ENCODE results near the gene USH1C. TPM values are rescaled to one million over a fixed set of nuclear protein-coding genes. Genes with fewer than 3 reads are reported as not detected.

The USH1C gene
- total RNA-seq, 1 experiment from 2014 or later, result 0.47 TPM

GRCh38 chr11:17546240-17546639, 2.0 kb upstream of the USH1C start:
- Histone ChIP-seq H3K9me3 (replicated peaks) (no peaks in the 10 kb centered on the region), H3K36me3 (no peaks in the 10 kb centered on the region), H3K4me3 (no peak overlapping the region), H3K4me1 (peaks cover 10% of the 10 kb centered on the region), H3K27me3 (no peaks in the 10 kb centered on the region), H3K27ac (no peak overlapping the region)
- DNase-seq, result no peak

- no peak overlapping the region for H3K4me3 ChIP-seq
- H3K9me3 ChIP-seq (replicated peaks), result no peaks in the 10 kb centered on the region
- no peaks in the 10 kb centered on the region for H3K27me3 ChIP-seq
- no peak for DNase-seq
- H3K4me1 ChIP-seq, result peaks cover 12% of the 10 kb centered on the region
- H3K36me3 ChIP-seq, result no peaks in the 10 kb centered on the region
- H3K27ac ChIP-seq, result no peak overlapping the region
These were observed 539 bp downstream of the USH1C start for GRCh38 chr11:17543574-17544180.

- H3K9me3 ChIP-seq (replicated peaks), result no peaks in the 10 kb centered on the region
- DNase-seq, result no peak
- H3K27me3 ChIP-seq, result no peaks in the 10 kb centered on the region
These were observed 1.2 kb downstream of the USH1C start for GRCh38 chr11:17543041-17543440.

GRCh38 chr11:17542249-17542648, 2.0 kb downstream of the USH1C start:
- peaks cover 12% of the 10 kb centered on the region for H3K4me1 ChIP-seq
- no peaks in the 10 kb centered on the region for H3K27me3 ChIP-seq
- no peaks in the 10 kb centered on the region for H3K9me3 ChIP-seq (replicated peaks)
- H3K27ac ChIP-seq, result no peak overlapping the region
- no peaks in the 10 kb centered on the region for H3K36me3 ChIP-seq
- no peak for DNase-seq
- H3K4me3 ChIP-seq, result no peak overlapping the region

More at GRCh38 chr11:17543041-17543440, 1.2 kb downstream of the USH1C start:
- H3K4me1 ChIP-seq, result peaks cover 16% of the 10 kb centered on the region
- no peaks in the 10 kb centered on the region for H3K36me3 ChIP-seq
- H3K4me3 ChIP-seq, result no peak overlapping the region
- no peak overlapping the region for H3K27ac ChIP-seq

GRCh38 chr11:17541330-17541885, 2.8 kb downstream of the USH1C start:
- Histone ChIP-seq H3K4me1 (peaks cover 9% of the 10 kb centered on the region; the same call in 1 of the 2 replicates), H3K36me3 (no peaks in the 10 kb centered on the region), H3K9me3 (replicated peaks) (no peaks in the 10 kb centered on the region), H3K27ac (no peak overlapping the region), H3K4me3 (no peak overlapping the region), H3K27me3 (no peaks in the 10 kb centered on the region)
- DNase-seq, result no peak

- no peaks in the 10 kb centered on the region for H3K9me3 ChIP-seq (replicated peaks)
- H3K27ac ChIP-seq, result no peak overlapping the region
- H3K27me3 ChIP-seq, result no peaks in the 10 kb centered on the region
- no peak for DNase-seq
- H3K4me3 ChIP-seq, result no peak overlapping the region
- H3K36me3 ChIP-seq, result no peaks in the 10 kb centered on the region
- H3K4me1 ChIP-seq, result peaks cover 9% of the 10 kb centered on the region; the same call in 1 of the 2 replicates
These were observed 3.4 kb downstream of the USH1C start for GRCh38 chr11:17540807-17541206.

GRCh38 chr11:17538731-17539130, 5.5 kb downstream of the USH1C start:
- H3K4me1 ChIP-seq, result peaks cover 9% of the 10 kb centered on the region; the same call in 1 of the 2 replicates
- DNase-seq, result peak; percentile 46 to 69
- H3K9me3 ChIP-seq (replicated peaks), result no peaks in the 10 kb centered on the region
- H3K27me3 ChIP-seq, result no peaks in the 10 kb centered on the region
- H3K4me3 ChIP-seq, result no peak overlapping the region
- H3K27ac ChIP-seq, result no peak overlapping the region
- H3K36me3 ChIP-seq, result no peaks in the 10 kb centered on the region

GRCh38 chr11:17538054-17538453, 6.2 kb downstream of the USH1C start:
- Histone ChIP-seq H3K4me1 (peaks cover 9% of the 10 kb centered on the region; the same call in 1 of the 2 replicates), H3K36me3 (no peaks in the 10 kb centered on the region), H3K27ac (no peak overlapping the region), H3K4me3 (no peak overlapping the region), H3K27me3 (no peaks in the 10 kb centered on the region), H3K9me3 (replicated peaks) (no peaks in the 10 kb centered on the region)
- DNase-seq, result no peak

- Histone ChIP-seq H3K4me3 (no peak overlapping the region), H3K36me3 (no peaks in the 10 kb centered on the region), H3K27ac (no peak overlapping the region), H3K27me3 (no peaks in the 10 kb centered on the region), H3K9me3 (replicated peaks) (no peaks in the 10 kb centered on the region), H3K4me1 (peaks cover 9% of the 10 kb centered on the region; the same call in 1 of the 2 replicates)
- no peak for DNase-seq
These were observed 7.0 kb downstream of the USH1C start for GRCh38 chr11:17537261-17537660.

GRCh38 chr11:17535488-17535887, 8.7 kb downstream of the USH1C start:
- no peak for DNase-seq
- Histone ChIP-seq H3K36me3 (no peaks in the 10 kb centered on the region), H3K4me1 (peaks cover 25% of the 10 kb centered on the region), H3K9me3 (replicated peaks) (no peaks in the 10 kb centered on the region), H3K4me3 (no peak overlapping the region), H3K27me3 (no peaks in the 10 kb centered on the region), H3K27ac (no peak overlapping the region)

- no peak overlapping the region for H3K27ac ChIP-seq
- no peaks in the 10 kb centered on the region for H3K9me3 ChIP-seq (replicated peaks)
- H3K4me3 ChIP-seq, result no peak overlapping the region
- DNase-seq, result no peak
- no peaks in the 10 kb centered on the region for H3K36me3 ChIP-seq
- no peaks in the 10 kb centered on the region for H3K27me3 ChIP-seq
- peaks cover 35% of the 10 kb centered on the region for H3K4me1 ChIP-seq
These were observed 10.3 kb downstream of the USH1C start for GRCh38 chr11:17533778-17534415.

- DNase-seq, result no peak
- Histone ChIP-seq H3K9me3 (replicated peaks) (no peaks in the 10 kb centered on the region), H3K4me1 (peaks cover 35% of the 10 kb centered on the region), H3K4me3 (no peak overlapping the region), H3K27me3 (no peaks in the 10 kb centered on the region), H3K27ac (no peak overlapping the region), H3K36me3 (no peaks in the 10 kb centered on the region)
These were observed 10.9 kb downstream of the USH1C start for GRCh38 chr11:17533341-17533740.

- peaks cover 38% of the 10 kb centered on the region for H3K4me1 ChIP-seq
- H3K4me3 ChIP-seq, result no peak overlapping the region
- no peaks in the 10 kb centered on the region for H3K9me3 ChIP-seq (replicated peaks)
- DNase-seq, result no peak
- no peak overlapping the region for H3K27ac ChIP-seq
- H3K27me3 ChIP-seq, result no peaks in the 10 kb centered on the region
- H3K36me3 ChIP-seq, result no peaks in the 10 kb centered on the region
These were observed 11.4 kb downstream of the USH1C start for GRCh38 chr11:17532784-17533183.

GRCh38 chr11:17531636-17532113, 12.5 kb downstream of the USH1C start:
- no peaks in the 10 kb centered on the region for H3K36me3 ChIP-seq
- peaks cover 40% of the 10 kb centered on the region for H3K4me1 ChIP-seq
- peak overlapping the region; percentile 8; the same call in 1 of the 2 replicates for H3K27ac ChIP-seq
- DNase-seq, result peak; percentile 66 to 77
- no peaks in the 10 kb centered on the region for H3K9me3 ChIP-seq (replicated peaks)
- H3K4me3 ChIP-seq, result no peak overlapping the region
- H3K27me3 ChIP-seq, result no peaks in the 10 kb centered on the region

GRCh38 chr11:17531071-17531600, 13.1 kb downstream of the USH1C start:
- peaks cover 40% of the 10 kb centered on the region for H3K4me1 ChIP-seq
- no peak for DNase-seq
- H3K4me3 ChIP-seq, result no peak overlapping the region
- peak overlapping the region; percentile 8; the same call in 1 of the 2 replicates for H3K27ac ChIP-seq
- no peaks in the 10 kb centered on the region for H3K36me3 ChIP-seq
- no peaks in the 10 kb centered on the region for H3K9me3 ChIP-seq (replicated peaks)
- H3K27me3 ChIP-seq, result no peaks in the 10 kb centered on the region

Measured in SJCRH30 (cell line).